CD4-positive, alpha-beta T cell treated with Interleukin-4 for 1 hour (primary cell): Measurements from ENCODE around the gene SMPD3.
A peak's percentile ranks its signal among the peaks of the same experiment; 100 is the strongest.

Experiments
- DNase-seq, 2 donors: peaks; one replicate each; pipeline ENCODE4 v3.0.0-alpha.2; 2020 to 2022

SMPD3 gene

DNA sequence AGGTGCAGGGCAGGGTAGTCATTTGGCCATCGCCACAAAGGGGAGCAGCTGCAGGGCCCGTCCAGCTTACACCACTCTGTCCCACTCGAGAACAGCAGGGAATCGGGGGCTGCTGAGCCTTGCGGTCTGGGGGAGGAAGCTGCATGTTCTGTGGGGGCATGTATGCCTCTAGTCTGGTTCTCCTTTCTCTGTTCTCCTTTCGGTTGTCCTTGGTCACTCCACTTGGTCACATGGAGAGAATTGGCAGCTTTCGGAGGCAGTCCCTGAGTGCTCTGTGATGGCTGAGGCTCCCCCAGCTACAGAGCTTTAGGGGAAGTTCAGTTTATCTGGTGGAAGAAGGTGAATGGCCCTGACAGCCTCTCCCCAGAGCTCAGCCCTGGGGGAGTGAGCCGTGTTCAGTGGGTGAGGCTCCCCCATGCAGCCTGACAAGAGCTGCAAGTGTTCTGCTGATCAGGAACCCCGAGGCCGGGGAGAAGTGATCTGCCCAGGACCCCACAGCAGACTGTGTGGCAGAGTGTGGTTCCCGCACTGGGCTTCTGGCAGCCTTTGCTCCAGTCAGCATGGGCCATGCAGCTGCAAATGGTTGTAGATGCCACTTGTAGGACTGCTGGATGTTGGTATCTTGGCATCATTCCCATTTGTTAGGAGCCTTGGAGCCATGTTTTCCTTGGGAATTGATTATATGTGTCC lies 22.3 kb upstream of the SMPD3 start:
- DNase-seq: peak; percentile 32 to 70

DNA sequence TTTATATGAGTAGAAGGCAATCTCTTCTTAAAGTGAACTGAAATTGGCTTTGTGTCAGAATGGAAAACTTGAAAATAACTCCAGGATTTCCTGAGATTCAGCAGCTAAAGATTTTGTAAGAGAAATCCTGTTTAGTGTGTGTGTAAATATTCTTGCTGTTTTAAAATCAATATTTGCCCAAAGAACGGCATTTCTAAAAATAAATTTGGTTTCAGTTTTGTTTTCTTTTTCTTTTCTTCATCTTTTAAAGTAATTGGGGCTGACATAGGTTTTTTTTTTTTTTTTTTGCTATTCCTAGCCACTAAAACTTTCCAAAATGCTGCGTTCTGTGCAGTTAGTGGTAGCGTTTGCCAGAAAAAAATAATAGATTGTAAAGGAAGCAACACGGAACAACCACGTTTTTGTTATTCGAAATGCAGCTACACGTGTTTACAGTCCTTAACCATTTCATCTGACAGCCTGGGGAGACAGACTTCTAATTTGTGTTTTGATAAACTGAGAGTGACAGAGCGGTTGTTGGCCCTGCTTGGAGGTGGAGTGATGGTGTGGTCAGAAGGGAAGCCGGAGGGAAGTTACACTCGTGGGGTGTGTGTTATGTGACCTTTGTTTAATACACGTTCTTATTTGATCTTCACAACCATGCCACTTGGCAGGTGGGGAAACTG lies 21.6 kb upstream of the SMPD3 start:
- peak in 1 of 2 donors; percentile 19 for DNase-seq

DNA sequence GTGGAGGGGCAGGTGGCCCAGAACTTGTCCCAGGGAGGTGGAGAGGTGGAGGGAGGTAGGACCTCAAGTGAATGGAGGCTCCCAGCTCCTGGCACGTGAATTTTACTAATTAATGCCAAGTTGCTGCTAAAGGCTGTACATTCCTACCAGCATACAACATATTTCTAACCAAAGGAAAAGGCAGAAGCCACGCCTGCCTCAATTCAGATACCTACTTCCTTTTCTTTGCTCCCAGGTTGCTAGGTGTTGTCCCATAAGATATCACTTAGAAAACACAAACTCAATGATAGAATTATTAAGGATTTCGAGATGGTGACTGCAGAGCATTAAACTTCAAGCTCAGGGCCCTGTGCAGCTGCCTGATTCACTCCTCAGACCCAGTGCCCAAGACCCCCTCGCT lies 20.5 kb upstream of the SMPD3 start:
- DNase-seq: no peak

- DNase-seq: no peak
Observed at GRCh38 chr16:68466174-68466573, 17.9 kb upstream of the SMPD3 start.

- no peak for DNase-seq
Observed at GRCh38 chr16:68463904-68464303, 15.6 kb upstream of the SMPD3 start.

GRCh38 chr16:68460067-68460466 lies 11.8 kb upstream of the SMPD3 start:
- DNase-seq: no peak

GRCh38 chr16:68459457-68459856 lies 11.1 kb upstream of the SMPD3 start:
- DNase-seq: no peak

- DNase-seq: no peak
Observed at GRCh38 chr16:68458551-68458950, 10.2 kb upstream of the SMPD3 start.

DNA sequence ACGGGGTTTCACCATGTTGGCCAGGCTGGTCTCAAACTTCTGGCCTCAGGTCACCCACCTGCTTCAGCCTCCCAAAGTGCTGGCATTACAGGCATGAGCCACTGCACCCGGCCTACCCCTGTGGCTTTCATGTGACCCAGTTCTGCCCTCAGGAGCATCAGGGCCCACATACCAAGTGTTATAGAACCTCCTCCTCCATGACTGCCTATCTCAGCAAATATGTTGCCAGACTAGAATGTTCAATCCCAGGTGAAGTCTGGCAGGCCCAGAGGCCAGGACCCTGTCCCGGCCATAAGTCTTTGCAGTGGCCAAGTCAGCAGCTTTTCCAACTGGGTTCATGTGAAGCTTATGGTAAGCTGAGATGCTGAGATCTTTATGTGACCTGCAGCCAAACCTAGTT lies 9.8 kb upstream of the SMPD3 start:
- no peak for DNase-seq

DNA sequence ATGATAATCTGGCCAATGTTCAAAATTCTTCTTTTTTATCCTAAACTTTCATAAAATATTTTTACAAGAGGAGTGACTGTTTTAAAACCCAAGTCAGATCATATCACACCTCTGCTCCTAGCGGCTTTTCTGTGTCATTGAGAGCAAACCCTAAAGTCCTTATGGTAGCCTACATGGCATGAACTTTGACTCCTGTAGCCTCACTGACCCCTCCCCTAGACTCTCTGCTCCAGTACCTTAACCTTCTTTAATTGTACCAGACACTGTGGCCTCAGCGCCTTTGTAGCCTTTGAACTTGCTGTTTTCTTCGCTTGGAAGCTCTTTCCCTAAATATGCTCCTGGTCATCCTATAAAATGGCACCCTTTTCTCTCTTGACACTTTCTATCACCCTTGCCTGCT lies 7.3 kb upstream of the SMPD3 start:
- DNase-seq: no peak

DNA sequence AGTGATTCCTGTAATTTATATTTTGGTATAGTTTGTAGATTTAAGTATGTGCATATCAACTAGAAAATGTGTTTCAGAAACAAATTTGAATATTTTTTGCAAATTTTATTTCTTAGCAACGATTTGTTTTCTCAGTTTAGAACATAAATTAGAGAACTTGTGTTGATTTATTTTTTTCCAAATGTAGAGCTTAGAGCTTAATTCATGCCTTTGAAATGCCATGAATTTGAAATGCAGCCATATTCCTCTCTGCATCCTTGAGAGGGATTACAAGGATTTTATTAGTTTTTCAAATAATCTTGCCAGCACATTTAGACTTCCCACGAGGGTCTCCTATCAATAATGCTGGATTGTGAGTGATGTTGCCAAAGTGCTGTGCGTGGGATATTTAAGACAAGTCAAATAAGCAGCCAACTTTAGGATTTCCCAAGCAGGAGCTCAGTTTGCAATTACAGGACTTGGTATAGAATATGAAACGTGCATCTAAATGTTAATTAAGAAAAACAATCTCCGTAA lies 6.7 kb upstream of the SMPD3 start:
- no peak for DNase-seq

DNA sequence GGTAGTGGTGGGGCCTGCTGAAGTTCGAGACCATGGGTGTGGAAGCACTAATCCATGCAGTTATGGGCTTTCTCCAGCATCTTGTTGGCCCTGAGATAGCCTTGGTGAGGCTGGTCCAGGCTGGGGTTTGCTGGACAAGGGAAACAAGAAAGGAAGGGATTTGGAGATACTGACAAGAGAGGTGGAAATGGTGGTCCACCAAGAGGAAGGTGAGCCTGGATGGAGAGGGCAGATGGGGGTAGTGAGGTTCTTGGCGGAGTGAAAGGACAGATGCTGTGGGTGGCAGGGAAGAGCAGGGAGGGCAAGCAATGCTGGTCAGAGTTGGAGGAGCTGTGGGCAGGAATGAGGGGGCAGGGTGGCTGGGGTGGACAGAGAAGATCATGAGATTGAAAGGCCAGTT lies 5.5 kb upstream of the SMPD3 start:
- DNase-seq: no peak

GRCh38 chr16:68452176-68452575 lies 3.9 kb upstream of the SMPD3 start:
- no peak for DNase-seq

- no peak for DNase-seq
Observed at GRCh38 chr16:68451676-68452075, 3.4 kb upstream of the SMPD3 start.

GRCh38 chr16:68450741-68451255 lies 2.5 kb upstream of the SMPD3 start:
- DNase-seq: no peak

GRCh38 chr16:68447653-68448359 lies 502 bp downstream of the SMPD3 start:
- no peak for DNase-seq

GRCh38 chr16:68446681-68447652 lies 1.3 kb downstream of the SMPD3 start:
- DNase-seq: no peak

DNA sequence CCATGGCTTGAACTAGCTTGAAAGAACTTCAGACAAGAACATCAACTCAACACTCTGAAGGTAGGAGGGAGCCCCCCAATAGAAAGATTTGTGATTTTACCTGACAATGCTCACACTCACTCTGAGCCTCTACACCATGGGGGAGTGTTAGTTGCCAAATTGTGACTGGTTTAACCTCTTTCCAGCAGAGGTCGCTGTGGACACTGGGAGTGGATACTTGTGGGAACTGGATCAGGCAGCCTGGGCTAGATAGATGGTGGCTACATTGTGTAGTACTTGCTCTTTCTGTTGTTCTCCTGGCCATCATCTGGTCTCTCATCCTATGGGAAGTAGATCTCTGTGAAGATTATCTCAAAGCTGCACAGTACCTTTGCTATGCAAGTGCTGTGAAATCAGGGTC lies 2.9 kb downstream of the SMPD3 start:
- DNase-seq: peak; percentile 44 to 50

DNA sequence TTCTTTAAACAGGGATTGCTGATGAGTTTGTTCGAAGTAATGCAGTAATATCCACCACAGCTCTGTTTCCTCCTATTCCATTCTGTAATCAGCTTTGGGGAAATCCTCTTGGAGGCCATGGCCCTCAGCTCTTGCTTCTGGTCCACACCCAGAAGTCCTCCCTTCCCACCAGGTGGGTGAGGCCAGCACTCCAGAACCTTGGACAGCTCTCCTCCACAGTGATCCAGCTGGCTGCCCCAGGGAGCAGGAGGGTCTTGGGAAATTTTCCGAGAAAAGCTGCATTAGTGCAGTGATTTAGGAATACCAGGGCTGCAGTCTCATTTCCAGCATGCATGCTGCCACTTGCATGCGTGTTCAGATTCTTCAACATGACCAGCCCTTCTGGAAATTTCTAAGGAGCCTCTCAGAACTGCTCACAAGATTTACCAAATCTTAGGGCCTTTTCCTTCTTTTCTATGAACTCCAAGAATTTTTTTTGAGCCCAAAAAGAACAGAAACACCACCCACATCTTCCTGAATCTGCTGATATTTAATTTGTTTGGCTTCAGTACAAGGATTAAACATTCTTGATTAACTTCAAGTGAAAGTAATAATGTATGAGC lies 4.2 kb downstream of the SMPD3 start:
- DNase-seq: no peak

DNA sequence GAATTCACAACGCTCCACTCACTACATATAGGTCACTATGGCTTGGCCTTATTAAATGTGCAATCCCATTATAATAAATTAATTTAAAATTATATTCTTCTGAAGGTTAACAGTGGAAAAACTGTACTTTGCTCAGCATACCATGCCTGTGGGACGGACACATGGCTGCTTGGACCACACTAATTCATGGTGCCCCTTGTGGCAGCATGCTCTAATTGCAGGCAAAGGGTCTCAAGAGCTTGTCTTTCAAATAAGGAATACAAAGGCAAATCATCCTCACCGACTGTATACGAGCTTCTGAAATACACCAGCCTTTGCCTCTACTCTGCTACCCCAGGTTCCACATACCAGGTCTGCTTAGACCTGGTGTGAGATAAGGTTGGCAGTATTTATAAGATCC lies 11.7 kb downstream of the SMPD3 start:
- DNase-seq: no peak

DNA sequence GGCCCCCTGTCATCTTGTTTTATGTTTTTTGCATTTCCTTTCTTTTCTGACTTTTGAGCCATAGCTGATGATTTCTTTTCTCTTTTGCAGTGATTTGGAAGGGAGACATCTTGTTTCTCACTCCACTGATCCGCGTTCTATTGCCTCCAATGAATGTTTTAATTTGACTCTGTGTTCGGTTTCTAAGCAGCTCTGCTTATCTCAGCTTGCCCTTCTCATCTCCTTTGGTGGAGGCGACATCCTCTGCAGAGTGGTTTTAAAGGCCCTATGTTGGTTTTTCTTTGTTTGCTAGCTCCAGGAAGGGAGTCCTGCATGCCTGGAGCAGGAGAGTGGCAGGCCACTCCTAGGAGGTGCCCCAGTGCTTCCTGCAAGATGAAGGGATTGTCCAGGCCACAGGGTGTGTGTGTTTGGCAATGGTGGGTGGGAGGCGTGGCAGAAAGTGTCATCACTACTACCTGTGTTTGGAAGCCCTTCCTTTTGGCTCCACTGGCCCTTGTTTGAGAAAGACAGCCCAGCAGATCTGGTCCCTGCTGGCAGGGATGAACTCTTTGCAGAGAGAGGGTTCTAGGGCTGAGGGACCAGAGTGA lies 13.6 kb downstream of the SMPD3 start:
- DNase-seq: no peak

- DNase-seq: no peak
Observed at GRCh38 chr16:68433316-68433715, 15.0 kb downstream of the SMPD3 start.
